SKM-1 (cell line): ENCODE data around the gene ACOX1.
"Not testable (repeated sequence)": the region's sequence is repeated elsewhere in the genome, so short reads cannot be mapped to it uniquely, and the experiment has no call there.

ENCODE experiments used
- DNase-seq: peaks from one replicate; lab custom pipeline; 2025; ENCODE audit not compliant: unreplicated experiment; lab: John Stamatoyannopoulos, UW

ACOX1 gene

GRCh38 chr17:75981019-75981615 lies 2.2 kb upstream of the ACOX1 start:
- DNase-seq = no peak

GRCh38 chr17:75980188-75981018 lies 1.4 kb upstream of the ACOX1 start:
- DNase-seq = no peak

GRCh38 chr17:75979705-75980187 lies 780 bp upstream of the ACOX1 start:
- DNase-seq = no peak

- DNase-seq = no peak
These were observed 2.7 kb downstream of the ACOX1 start for GRCh38 chr17:75976175-75976848.

DNA sequence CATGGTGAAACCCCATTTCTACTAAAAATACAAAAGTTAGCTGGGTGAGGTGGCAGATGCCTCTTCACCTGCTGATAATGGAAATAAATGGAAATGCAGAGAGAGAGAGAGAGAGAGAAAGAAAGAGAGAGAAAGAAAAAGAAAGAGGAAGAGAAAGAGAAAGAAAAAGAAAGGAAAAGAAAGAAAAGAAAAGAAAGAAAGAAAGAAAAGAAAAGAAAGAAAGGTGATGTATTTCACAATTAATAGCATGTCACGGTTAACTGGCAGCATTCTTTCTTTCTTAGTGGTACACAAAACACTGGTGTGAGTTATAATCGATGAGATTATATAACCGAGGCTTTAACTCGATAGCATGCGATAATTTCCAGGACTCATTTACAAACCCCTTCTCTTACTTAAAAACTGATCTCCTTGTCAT lies 3.2 kb downstream of the ACOX1 start:
- no peak for DNase-seq

DNA sequence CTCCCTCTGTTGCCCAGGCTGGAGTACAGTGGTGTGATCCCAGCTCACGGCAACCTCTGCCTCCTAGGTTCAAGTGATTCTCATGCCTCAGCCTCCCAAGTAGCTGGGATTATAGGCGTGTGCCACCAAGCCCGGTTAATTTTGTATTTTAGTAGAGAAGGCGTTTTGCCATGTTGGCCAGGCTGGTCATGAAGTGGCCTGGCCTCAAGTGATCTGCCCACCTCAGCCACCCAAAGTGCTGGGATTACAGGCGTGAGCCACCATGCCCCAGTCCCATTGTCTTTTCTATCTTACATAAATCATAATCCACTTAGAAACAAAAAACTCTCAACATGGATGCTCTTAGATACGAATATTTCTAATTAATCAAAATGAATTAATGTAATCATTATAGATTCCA lies 3.8 kb downstream of the ACOX1 start:
- not testable (repeated sequence) for DNase-seq

DNA sequence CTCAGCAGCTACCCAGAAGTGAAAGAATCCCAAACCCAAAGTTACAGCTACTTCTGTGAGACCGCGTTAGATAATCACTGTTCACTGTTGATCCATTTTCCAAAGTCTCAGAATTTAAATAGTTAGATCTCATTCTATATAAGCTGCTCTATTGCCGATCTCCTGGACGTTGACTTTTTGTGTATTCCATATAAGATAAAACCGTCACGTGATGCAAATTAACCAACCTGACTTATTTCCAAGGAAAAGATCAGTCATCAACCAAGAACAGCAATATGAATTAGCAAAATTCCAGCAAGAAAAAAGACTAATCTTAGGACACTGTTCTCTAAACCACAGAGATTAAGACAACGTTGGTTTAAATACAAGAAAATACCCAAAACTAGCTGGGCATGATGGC lies 8.3 kb downstream of the ACOX1 start:
- no peak for DNase-seq

DNA sequence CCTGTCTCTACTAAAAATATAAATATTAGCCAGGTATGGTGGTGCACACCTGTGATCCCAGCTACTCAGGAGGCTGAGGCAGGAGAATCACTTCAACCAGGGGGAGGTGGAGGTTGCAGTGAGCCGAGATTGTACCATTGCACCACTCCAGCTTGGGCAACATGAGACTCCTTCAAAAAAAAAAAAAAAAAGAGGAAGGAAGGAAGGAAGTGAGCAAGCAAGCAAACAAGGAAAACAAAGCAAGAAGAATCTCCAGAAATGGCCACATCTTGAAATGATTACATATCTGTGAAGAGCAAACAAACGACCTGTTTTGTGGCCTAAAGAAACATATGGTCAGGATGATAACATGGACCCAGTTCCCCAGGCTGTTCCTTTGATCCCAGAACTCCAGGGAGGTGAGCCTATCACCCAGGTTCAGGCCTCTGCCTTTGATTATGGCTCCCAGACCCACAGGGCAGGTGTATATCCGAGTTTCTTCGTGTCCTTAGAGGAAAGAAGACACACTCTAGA lies 8.9 kb downstream of the ACOX1 start:
- DNase-seq = peak; percentile 23

GRCh38 chr17:75969044-75969443 lies 9.9 kb downstream of the ACOX1 start:
- not testable (repeated sequence) for DNase-seq

DNA sequence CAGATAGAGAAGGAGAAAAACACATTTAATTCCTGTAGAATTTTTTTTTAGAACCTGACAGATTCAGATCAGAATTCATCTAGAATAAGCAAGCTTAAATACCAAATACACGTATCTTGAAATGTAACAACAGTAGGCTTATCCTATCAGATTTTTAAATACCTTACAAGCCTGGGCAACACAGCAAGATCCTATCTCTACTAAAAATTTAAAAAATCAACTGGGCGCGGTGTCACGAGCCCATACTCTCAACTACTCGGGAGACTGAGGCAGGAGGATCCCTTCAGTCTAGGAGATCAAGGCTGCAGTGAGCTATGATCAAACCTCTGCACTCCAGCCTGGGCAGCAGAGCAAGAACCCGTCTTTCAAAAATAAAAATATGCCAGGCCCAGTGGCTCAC lies 13.5 kb downstream of the ACOX1 start:
- DNase-seq = no peak

DNA sequence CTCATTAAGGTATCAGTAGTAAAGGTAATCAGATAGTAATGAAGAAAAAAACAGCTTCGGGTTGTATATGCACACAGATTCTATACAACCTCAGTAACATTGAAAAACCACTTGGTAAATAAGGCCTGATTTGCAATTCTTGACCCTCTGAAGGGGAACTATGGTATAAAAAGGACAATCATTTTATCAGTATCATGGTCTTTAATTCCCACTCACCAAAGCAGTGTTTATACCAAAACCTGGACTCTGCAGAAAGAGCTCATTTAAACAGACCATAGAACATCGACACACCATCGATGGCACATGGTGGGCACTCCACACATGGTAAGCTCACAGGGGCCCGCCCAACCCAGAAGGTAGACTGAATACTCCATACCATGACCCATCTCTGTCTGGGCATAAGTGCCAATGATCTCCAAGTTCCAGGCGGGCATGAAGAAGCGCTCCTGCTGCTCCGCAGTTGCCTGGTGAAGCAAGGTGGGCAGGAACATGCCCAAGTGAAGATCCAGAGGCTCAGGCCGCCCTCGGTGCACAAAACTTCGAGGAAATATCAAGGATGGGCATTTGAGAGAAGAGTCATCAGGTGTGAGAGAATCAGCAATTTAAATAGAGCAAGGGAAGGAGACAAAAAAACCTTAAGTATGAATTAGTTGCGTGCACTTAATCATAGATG lies 19.0 kb downstream of the ACOX1 start:
- DNase-seq = no peak

- no peak for DNase-seq
These were observed 19.7 kb downstream of the ACOX1 start for GRCh38 chr17:75959051-75959838.

- no peak for DNase-seq
These were observed 28.0 kb downstream of the ACOX1 start for GRCh38 chr17:75950855-75951554.

- no peak for DNase-seq
These were observed 28.5 kb downstream of the ACOX1 start for GRCh38 chr17:75950421-75950820.

DNA sequence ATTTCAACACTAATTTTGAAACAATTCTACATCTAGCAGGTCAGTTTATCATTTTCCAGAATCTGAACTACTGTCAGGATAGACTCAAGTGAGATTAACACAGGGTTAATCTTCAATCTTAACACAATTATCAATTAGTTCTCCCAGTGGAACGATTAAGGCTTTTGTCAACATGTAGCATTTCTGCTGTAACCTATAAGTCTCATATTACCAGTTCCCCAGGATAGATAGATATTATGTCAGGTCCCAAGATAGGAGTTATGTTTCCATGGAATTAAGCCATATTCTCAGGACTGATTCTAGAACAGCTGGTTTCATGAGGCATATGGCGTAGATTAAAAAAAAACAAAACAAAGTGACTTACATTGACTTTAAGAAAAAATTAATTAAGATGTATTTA lies 33.8 kb downstream of the ACOX1 start:
- DNase-seq = no peak

- DNase-seq = no peak
These were observed 35.5 kb downstream of the ACOX1 start for GRCh38 chr17:75943491-75943890.

DNA sequence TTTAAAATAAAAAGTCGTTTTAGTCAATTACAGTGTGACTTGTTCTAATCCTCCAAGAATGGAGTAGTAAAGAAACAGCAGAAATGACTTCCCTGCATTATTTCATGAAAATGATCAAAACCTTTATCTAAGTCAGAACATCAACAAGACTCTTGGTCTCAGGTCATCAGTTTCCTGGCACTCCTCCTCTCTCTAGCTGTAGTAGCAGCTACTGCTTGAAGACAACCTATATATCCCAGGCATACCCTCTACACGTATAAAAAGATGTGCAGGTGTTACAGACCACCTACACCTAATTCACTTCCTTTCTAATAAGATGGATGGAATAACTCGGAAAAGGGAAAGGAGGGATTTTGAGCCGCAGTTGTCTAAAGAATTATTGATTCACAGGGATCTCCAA lies 36.5 kb downstream of the ACOX1 start:
- no peak for DNase-seq

DNA sequence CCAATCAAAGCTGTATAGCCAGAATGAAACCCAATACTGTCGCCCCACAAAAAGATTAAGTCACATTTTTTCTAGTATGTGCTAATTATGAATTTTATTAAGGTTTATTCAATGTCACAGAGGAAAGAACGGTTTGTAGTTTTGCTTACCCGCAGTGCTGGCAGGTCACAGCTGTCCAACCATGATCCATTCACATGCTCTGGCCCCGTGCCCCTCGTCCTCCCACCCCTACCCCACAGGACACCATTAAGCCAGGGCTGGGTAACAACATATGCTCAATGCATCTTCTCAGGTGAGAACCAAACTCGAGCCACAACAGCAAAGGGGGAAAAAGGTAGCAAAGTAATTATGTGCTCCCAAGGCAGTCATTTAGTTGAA lies 37.5 kb downstream of the ACOX1 start:
- no peak for DNase-seq

DNA sequence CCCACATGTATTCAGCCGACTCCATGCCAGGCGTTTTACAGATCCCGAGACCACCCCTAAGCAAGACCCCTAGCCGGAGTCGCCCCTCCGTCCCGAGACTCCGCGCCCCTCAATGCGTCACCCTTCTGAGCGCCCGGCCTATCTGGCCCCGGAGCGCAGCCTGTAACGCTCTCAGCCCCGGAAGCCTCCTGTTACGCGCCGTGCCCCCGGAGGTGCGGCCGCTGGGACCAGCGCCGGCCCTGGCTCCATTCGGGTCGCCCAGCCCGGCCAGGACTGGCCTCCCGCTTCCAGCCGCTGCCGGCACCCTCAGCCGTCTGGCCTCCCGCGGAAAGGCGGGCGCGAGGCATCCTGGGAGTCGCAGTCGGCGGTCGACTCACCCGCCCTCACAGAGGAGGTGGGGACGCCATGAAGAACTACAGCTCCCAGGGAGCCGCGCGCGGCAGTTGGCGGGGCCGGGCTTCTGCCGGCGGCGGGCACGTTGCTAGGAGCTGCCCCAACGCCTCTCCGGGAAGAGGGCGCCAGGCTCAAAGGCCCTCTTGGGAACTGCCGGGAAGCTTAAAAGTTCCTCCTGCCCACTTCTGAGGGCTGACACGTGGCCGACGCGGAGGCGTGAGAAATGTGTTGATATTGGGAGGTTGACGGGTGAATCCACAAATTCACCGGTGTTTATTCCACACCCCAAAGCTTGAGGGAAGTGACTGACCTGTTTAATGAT lies 38.1 kb downstream of the ACOX1 start, which contains the start of gene FBF1:
Gene FBF1, minus strand, starts transcription at position 316 of the 715 bp plus-strand sequence. CDS start 2,893 bp downstream, outside the sequence.
- DNase-seq = peak; percentile 89
